ENCODE data around the gene VSTM2B.
"Not testable (repeated sequence)": the region's sequence is repeated elsewhere in the genome, so short reads cannot be mapped to it uniquely, and the experiment has no call there.

VSTM2B gene

GRCh38 chr19:29550896-29551295 is 25.1 kb downstream of the VSTM2B start:
- Histone ChIP-seq H3K36me3 (ENCODE audit: control insufficient read depth, insufficient read depth, low read length, severe bottlenecking) (no peaks in the 10 kb centered on the region), H3K4me3 (ENCODE audit: low read length) (no peak overlapping the region), H3K9ac (ENCODE audit: low read length) (no peak overlapping the region), H3K9me3 (ENCODE audit: control insufficient read depth, low read length) (peaks cover 15% of the 10 kb centered on the region), H3K27me3 (replicated peaks; ENCODE audit: control insufficient read depth, insufficient read depth, low read length) (peaks cover 19% of the 10 kb centered on the region), H3K4me1 (ENCODE audit: control insufficient read depth, insufficient read depth, low read length) (no peaks in the 10 kb centered on the region)
- no peak for DNase-seq (ENCODE audit: low read depth)

GRCh38 chr19:29551774-29552173 is 26.0 kb downstream of the VSTM2B start:
- Histone ChIP-seq H3K4me3 (ENCODE audit: low read length) (no peak overlapping the region), H3K4me1 (ENCODE audit: control insufficient read depth, insufficient read depth, low read length) (no peaks in the 10 kb centered on the region), H3K27me3 (replicated peaks; ENCODE audit: control insufficient read depth, insufficient read depth, low read length) (peaks cover 19% of the 10 kb centered on the region), H3K9me3 (ENCODE audit: control insufficient read depth, low read length) (peaks cover 20% of the 10 kb centered on the region), H3K36me3 (ENCODE audit: control insufficient read depth, insufficient read depth, low read length, severe bottlenecking) (no peaks in the 10 kb centered on the region), H3K9ac (ENCODE audit: low read length) (no peak overlapping the region)
- no peak for DNase-seq (ENCODE audit: low read depth)

GRCh38 chr19:29552454-29553280 is 26.9 kb downstream of the VSTM2B start:
- Histone ChIP-seq H3K4me1 (ENCODE audit: control insufficient read depth, insufficient read depth, low read length) (no peaks in the 10 kb centered on the region), H3K9ac (ENCODE audit: low read length) (no peak overlapping the region), H3K36me3 (ENCODE audit: control insufficient read depth, insufficient read depth, low read length, severe bottlenecking) (no peaks in the 10 kb centered on the region), H3K9me3 (ENCODE audit: control insufficient read depth, low read length) (peaks cover 20% of the 10 kb centered on the region), H3K4me3 (ENCODE audit: low read length) (no peak overlapping the region), H3K27me3 (replicated peaks; ENCODE audit: control insufficient read depth, insufficient read depth, low read length) (peaks cover 13% of the 10 kb centered on the region)
- DNase-seq (ENCODE audit: low read depth): no peak

GRCh38 chr19:29554149-29554548 is 28.4 kb downstream of the VSTM2B start:
- peaks cover 6% of the 10 kb centered on the region for H3K27me3 ChIP-seq (replicated peaks; ENCODE audit: control insufficient read depth, insufficient read depth, low read length)

GRCh38 chr19:29559110-29559509 is 33.3 kb downstream of the VSTM2B start:
- not testable (repeated sequence) for H3K9ac ChIP-seq (ENCODE audit: low read length); H3K36me3 ChIP-seq (ENCODE audit: control insufficient read depth, insufficient read depth, low read length, severe bottlenecking); H3K27me3 ChIP-seq (replicated peaks; ENCODE audit: control insufficient read depth, insufficient read depth, low read length); H3K4me3 ChIP-seq (ENCODE audit: low read length); DNase-seq (ENCODE audit: low read depth); H3K4me1 ChIP-seq (ENCODE audit: control insufficient read depth, insufficient read depth, low read length)
- H3K9me3 ChIP-seq (ENCODE audit: control insufficient read depth, low read length): peaks cover 20% of the 10 kb centered on the region

More at GRCh38 chr19:29554149-29554548, 28.4 kb downstream of the VSTM2B start:
- H3K9me3 ChIP-seq (ENCODE audit: control insufficient read depth, low read length): peaks cover 20% of the 10 kb centered on the region
- no peak for DNase-seq (ENCODE audit: low read depth)
- H3K4me3 ChIP-seq (ENCODE audit: low read length): no peak overlapping the region
- no peaks in the 10 kb centered on the region for H3K4me1 ChIP-seq (ENCODE audit: control insufficient read depth, insufficient read depth, low read length)
- no peaks in the 10 kb centered on the region for H3K36me3 ChIP-seq (ENCODE audit: control insufficient read depth, insufficient read depth, low read length, severe bottlenecking)
- H3K9ac ChIP-seq (ENCODE audit: low read length): no peak overlapping the region

- peaks cover 9% of the 10 kb centered on the region for H3K27me3 ChIP-seq (replicated peaks; ENCODE audit: control insufficient read depth, insufficient read depth, low read length)
- peaks cover 15% of the 10 kb centered on the region for H3K9me3 ChIP-seq (ENCODE audit: control insufficient read depth, low read length)
- H3K9ac ChIP-seq (ENCODE audit: low read length): no peak overlapping the region
- H3K4me1 ChIP-seq (ENCODE audit: control insufficient read depth, insufficient read depth, low read length): no peaks in the 10 kb centered on the region
- no peak for DNase-seq (ENCODE audit: low read depth)
- no peaks in the 10 kb centered on the region for H3K36me3 ChIP-seq (ENCODE audit: control insufficient read depth, insufficient read depth, low read length, severe bottlenecking)
- no peak overlapping the region for H3K4me3 ChIP-seq (ENCODE audit: low read length)
Measured at GRCh38 chr19:29559743-29560142, 33.9 kb downstream of the VSTM2B start.

DNA sequence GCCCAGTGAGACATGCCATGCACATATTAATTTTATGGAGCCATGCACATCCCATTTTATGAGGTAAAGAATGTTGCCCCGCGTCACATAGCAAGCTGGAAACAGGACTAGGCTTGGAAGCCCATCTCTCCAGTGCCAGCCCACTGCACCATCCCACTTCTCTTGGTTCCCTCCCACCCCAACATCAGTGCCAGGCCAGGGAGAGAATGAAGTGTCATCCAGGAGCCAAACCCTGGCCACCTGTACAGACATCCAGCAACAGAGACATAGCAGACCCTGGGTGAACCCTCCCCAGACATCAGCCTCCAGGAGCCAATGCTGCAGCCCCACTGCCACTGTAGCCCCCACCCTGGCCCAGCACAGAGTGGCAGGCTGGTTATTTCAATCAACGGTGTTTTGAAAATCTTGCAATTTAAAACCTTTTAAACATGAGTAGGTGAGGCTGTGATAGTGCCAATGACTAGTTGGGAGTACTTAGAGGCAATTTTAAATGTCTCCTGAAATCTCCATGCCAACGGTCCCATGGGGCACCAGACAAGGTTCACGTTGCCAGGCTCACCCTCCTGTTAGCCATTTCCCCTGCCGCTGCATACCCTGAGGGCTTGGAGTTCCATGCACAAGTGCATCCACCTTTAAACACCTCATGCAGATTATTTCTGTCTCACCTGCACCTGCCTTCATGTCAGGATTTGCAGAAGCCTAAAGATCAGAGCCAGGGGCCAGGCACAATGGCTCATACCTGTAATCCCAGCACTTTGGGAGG is 34.7 kb downstream of the VSTM2B start:
- Histone ChIP-seq H3K36me3 (ENCODE audit: control insufficient read depth, insufficient read depth, low read length, severe bottlenecking) (no peaks in the 10 kb centered on the region), H3K27me3 (replicated peaks; ENCODE audit: control insufficient read depth, insufficient read depth, low read length) (peaks cover 14% of the 10 kb centered on the region), H3K4me1 (ENCODE audit: control insufficient read depth, insufficient read depth, low read length) (no peaks in the 10 kb centered on the region), H3K9ac (ENCODE audit: low read length) (no peak overlapping the region), H3K4me3 (ENCODE audit: low read length) (no peak overlapping the region), H3K9me3 (ENCODE audit: control insufficient read depth, low read length) (peaks cover 12% of the 10 kb centered on the region)
- DNase-seq (ENCODE audit: low read depth): no peak

- no peak overlapping the region for H3K9ac ChIP-seq (ENCODE audit: low read length)
- no peak for DNase-seq (ENCODE audit: low read depth)
- no peak overlapping the region for H3K4me3 ChIP-seq (ENCODE audit: low read length)
- H3K4me1 ChIP-seq (ENCODE audit: control insufficient read depth, insufficient read depth, low read length): no peaks in the 10 kb centered on the region
- peaks cover 14% of the 10 kb centered on the region for H3K27me3 ChIP-seq (replicated peaks; ENCODE audit: control insufficient read depth, insufficient read depth, low read length)
- no peaks in the 10 kb centered on the region for H3K36me3 ChIP-seq (ENCODE audit: control insufficient read depth, insufficient read depth, low read length, severe bottlenecking)
- peaks cover 8% of the 10 kb centered on the region for H3K9me3 ChIP-seq (ENCODE audit: control insufficient read depth, low read length)
Measured at GRCh38 chr19:29561601-29562000, 35.8 kb downstream of the VSTM2B start.

DNA sequence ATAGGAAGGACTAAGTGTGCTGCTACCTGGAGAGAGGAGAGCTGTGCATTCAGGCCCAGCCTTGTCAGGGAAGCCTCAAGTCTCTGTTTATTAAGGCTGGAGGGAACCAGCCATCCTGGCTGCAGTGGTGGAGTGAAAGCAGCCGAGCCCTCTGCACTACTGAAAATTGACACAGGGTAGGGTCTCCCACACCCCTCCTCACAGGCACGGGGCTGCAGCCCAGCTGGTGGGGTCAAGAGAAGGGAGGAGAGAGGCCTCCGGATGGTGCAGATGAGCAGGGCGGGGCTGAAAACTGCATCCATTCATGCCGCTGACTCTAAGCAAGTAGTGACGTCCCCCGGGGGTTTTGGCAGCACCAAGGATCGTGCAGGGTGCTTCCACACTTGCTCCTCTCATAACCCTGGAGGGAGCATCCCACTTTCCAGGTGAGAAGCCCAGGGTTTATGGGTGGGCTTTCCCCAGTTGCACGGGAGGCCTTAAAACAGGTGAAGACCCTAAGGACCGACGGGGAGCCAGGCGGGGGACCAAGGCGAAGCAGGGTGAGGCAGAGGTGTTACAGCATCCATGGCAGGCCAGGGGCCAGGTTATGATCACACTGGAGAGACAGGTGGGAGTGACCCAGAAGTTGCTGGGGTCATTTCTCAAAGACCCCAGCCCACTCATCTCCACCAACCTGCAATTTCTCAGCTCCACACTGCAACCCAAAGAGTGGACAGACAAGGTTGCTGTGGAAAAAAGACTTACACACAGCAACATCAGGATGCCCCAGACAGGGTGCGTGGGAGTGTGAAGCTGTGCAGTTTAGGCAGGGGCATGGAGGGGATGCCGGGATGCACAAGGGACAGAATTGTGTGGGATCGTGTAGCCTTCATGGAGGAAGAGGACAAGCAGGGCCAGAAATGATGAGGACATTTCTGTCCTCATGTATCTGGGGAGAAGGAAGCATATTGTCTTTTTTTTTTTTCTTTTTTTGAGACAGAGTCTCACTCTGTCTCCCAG is 36.8 kb downstream of the VSTM2B start:
- Histone ChIP-seq H3K9ac (ENCODE audit: low read length) (no peak overlapping the region), H3K4me1 (ENCODE audit: control insufficient read depth, insufficient read depth, low read length) (no peaks in the 10 kb centered on the region), H3K4me3 (ENCODE audit: low read length) (no peak overlapping the region), H3K27me3 (replicated peaks; ENCODE audit: control insufficient read depth, insufficient read depth, low read length) (peaks cover 14% of the 10 kb centered on the region), H3K9me3 (ENCODE audit: control insufficient read depth, low read length) (peaks cover 8% of the 10 kb centered on the region), H3K36me3 (ENCODE audit: control insufficient read depth, insufficient read depth, low read length, severe bottlenecking) (no peaks in the 10 kb centered on the region)
- DNase-seq (ENCODE audit: low read depth): no peak

DNA sequence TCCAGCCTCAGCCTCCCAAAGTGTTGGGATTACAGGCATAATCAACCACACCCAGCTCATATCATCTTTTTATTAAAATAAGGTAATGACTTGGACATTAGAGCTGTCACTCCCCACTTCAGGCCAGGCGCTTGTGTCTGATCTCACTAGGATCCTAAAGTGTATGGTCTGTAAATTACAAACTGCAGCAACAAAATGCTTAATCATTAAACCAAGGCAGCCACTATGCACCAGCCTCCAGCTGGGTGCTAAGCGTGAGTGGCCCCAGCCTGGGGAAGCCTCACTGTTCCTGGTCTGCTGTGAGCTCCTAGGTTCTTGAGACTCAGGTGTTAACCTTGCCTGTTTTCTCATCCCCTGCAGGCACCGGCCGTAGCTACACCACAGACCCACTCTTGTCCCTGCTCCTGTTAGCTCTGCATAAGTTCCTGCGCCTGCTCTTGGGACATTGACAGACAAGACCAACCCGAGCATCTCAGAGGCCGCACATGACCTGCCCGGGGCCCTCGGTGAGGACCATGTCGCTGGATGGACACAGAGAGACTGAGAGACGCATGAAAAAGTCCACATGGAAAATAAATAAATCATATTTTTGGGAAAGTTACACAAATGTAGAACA is 37.8 kb downstream of the VSTM2B start:
- H3K4me3 ChIP-seq (ENCODE audit: low read length): no peak overlapping the region

More for the DNA sequence above, 37.8 kb downstream of the VSTM2B start:
- no peaks in the 10 kb centered on the region for H3K4me1 ChIP-seq (ENCODE audit: control insufficient read depth, insufficient read depth, low read length)
- no peak for DNase-seq (ENCODE audit: low read depth)
- no peak overlapping the region for H3K9ac ChIP-seq (ENCODE audit: low read length)
- H3K27me3 ChIP-seq (replicated peaks; ENCODE audit: control insufficient read depth, insufficient read depth, low read length): peaks cover 14% of the 10 kb centered on the region
- no peaks in the 10 kb centered on the region for H3K36me3 ChIP-seq (ENCODE audit: control insufficient read depth, insufficient read depth, low read length, severe bottlenecking)
- H3K9me3 ChIP-seq (ENCODE audit: control insufficient read depth, low read length): peaks cover 8% of the 10 kb centered on the region

Data from adipocyte (in vitro differentiated cells).